ENCODE data around the gene INPP5F. TPM values are rescaled to one million over a fixed set of nuclear protein-coding genes. Genes with fewer than 3 reads are reported as not detected.

The INPP5F gene
- polyA plus RNA-seq, 1 of the 3 experiments (the other 2 are of a cell fraction) = 7.8 TPM

- Histone ChIP-seq H3K9ac (no peak overlapping the region), H3F3A (replicated peaks; ENCODE audit: insufficient read depth) (peaks cover 11% of the 10 kb centered on the region), H3K4me1 (ENCODE audit: control insufficient read depth in 1 of 2, insufficient read depth in 2 of 2, low read depth in 1 of 2, low read length in 1 of 2) (no peaks in the 10 kb centered on the region), H3K4me2 (no peak overlapping the region), H3K36me3 (replicated peaks in 1 of 2; ENCODE audit: control insufficient read depth in 1 of 2, insufficient read depth in 2 of 2, low read length in 1 of 2) (peaks cover 78% of the 10 kb centered on the region in 2 experiments), H3K79me2 (ENCODE audit: insufficient read depth) (no peaks in the 10 kb centered on the region), H3K4me3 (ENCODE audit: low read depth in 2 of 2, low read length in 1 of 2) (no peak overlapping the region), H2AFZ (ENCODE audit: low read depth) (no peak overlapping the region), H3K9me3 (no peaks in the 10 kb centered on the region), H3K9me2 (no peaks in the 10 kb centered on the region), H3K27ac (ENCODE audit: low read depth in 2 of 2, low read length in 1 of 2) (no peak overlapping the region), H4K20me1 (ENCODE audit: insufficient read depth) (no peaks in the 10 kb centered on the region), H3K27me3 (ENCODE audit: insufficient read depth) (no peaks in the 10 kb centered on the region)
- whole genome bisulfite sequencing (ENCODE audit: low lambda C conversion rate) = 98% methylated on average over 6 of the region's 6 CpGs
- DNase-seq = no peak
- POLR2A ChIA-PET = no interaction called here
- TF ChIP-seq CHD2 (IDR thresholded peaks at IDR 0.05; ENCODE audit: low read length, partially characterized antibody) (no peak), TCF12 (IDR thresholded peaks at IDR 0.05) (no peak), NFIC (IDR thresholded peaks at IDR 0.05; ENCODE audit: borderline replicate concordance) (no peak), IRF3 (IDR thresholded peaks at IDR 0.05; ENCODE audit: low read depth, low read length) (no peak), JUND (IDR thresholded peaks at IDR 0.05) (no peak), RXRA (IDR thresholded peaks at IDR 0.05; ENCODE audit: borderline replicate concordance, low read depth) (no peak), MXI1 (IDR thresholded peaks at IDR 0.05; ENCODE audit: low read depth, low read length) (no peak), USF1 (IDR thresholded peaks at IDR 0.05; ENCODE audit: borderline replicate concordance, low read depth) (no peak), EP300 (IDR thresholded peaks at IDR 0.05; ENCODE audit: borderline replicate concordance in 1 of 2, low read depth in 1 of 2, low read length in 1 of 2) (no peak), GABPA (IDR thresholded peaks at IDR 0.05; ENCODE audit: low read depth) (no peak), TEAD4 (IDR thresholded peaks at IDR 0.05; ENCODE audit: borderline replicate concordance, insufficient read depth) (no peak)
- TF ChIP-seq, protein P1, sequence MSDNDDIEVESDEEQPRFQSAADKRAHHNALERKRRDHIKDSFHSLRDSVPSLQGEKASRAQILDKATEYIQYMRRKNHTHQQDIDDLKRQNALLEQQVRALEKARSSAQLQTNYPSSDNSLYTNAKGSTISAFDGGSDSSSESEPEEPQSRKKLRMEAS (IDR thresholded peaks at IDR 0.05; ENCODE audit: low read depth) = no peak
- TF ChIP-seq, protein P2, sequence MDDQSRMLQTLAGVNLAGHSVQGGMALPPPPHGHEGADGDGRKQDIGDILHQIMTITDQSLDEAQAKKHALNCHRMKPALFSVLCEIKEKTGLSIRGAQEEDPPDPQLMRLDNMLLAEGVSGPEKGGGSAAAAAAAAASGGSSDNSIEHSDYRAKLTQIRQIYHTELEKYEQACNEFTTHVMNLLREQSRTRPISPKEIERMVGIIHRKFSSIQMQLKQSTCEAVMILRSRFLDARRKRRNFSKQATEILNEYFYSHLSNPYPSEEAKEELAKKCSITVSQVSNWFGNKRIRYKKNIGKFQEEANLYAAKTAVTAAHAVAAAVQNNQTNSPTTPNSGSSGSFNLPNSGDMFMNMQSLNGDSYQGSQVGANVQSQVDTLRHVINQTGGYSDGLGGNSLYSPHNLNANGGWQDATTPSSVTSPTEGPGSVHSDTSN (IDR thresholded peaks at IDR 0.05) = no peak
- TF ChIP-seq, protein P3, sequence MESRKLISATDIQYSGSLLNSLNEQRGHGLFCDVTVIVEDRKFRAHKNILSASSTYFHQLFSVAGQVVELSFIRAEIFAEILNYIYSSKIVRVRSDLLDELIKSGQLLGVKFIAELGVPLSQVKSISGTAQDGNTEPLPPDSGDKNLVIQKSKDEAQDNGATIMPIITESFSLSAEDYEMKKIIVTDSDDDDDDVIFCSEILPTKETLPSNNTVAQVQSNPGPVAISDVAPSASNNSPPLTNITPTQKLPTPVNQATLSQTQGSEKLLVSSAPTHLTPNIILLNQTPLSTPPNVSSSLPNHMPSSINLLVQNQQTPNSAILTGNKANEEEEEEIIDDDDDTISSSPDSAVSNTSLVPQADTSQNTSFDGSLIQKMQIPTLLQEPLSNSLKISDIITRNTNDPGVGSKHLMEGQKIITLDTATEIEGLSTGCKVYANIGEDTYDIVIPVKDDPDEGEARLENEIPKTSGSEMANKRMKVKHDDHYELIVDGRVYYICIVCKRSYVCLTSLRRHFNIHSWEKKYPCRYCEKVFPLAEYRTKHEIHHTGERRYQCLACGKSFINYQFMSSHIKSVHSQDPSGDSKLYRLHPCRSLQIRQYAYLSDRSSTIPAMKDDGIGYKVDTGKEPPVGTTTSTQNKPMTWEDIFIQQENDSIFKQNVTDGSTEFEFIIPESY (IDR thresholded peaks at IDR 0.05; ENCODE audit: borderline replicate concordance, low read depth) = no peak
- CTCF ChIA-PET = interaction anchor here (1.0 kb wide), 1 partner anchor 219 kb away, joined by 3 read pairs; no protein-coding TSS in a partner anchor
Measured at GRCh38 chr10:119826771-119827170, 100.9 kb downstream of the INPP5F start.

Measured in SK-N-SH (cell line).